HG02884 (cell line): ENCODE measurements around the gene ZNF229.
"Not testable (repeated sequence)": the region's sequence is repeated elsewhere in the genome, so short reads cannot be mapped to it uniquely, and the experiment has no call there.

Source experiments
- ATAC-seq: cut with Tn5 transposase; IDR thresholded peaks from one replicate; pipeline ENCODE4 v1.9.1; 2021; ENCODE audit warnings: mild to moderate bottlenecking, moderate library complexity; ENCODE audit not compliant: unreplicated experiment

The ZNF229 gene

DNA sequence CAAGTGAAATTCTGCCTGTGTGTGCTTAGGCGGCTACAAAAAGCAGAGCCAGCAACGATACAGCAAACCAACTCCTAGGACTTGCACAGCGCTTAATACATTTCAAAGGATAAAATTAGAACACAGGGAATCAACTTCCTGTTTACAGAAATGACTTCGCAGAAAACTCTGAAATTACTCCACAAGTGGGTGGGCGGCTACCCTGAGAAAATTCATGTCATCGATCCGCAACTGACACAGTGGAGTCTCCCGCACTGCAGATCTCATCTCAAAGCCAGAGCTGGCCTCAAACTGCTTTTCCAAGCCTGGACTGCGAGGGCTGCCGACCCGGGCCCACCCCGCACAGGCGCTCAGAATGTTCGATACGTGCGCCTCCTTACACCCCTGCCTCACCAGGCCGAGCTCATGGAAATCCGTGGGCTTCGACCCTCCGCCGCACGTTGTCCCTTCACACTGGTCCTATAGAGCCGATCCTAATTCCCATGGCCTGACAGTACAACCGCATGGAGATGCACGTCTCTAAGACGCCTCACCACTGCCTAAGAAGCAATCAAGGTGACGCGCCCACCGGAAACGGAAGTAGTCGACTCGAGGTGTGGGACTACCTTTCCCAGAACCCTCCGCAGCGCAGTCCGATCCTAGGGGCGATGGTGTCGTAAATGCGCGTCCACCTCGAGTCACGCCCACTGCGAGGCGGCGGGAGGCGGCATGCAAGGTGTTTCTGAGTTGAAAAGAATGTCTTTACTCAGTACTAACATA lies at the start of gene ZNF229:
ZNF229 (minus strand) TSS at position 557 of the 759 bp plus-strand sequence. CDS start 5,625 bp downstream, outside the sequence.
- ATAC-seq = no peak

DNA sequence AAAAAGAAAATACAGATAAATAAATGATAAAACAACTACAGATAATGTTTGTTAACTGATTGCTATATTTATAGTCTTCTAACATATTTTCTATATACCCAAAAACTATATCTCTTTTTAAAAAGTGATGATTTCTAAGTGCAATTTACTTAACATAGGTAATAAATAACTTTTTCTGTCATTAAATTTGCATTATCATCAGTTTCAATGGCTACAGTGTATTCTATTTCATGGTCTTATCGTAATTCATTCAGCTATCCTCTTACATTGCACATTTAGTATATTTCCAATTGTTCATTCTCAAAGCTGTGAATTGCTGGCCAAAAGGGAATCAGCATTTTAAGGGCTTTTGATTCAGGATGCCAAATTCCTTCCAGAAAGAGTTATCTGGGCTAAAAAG lies 48.4 kb upstream of the ZNF229 start:
- no peak for ATAC-seq

DNA sequence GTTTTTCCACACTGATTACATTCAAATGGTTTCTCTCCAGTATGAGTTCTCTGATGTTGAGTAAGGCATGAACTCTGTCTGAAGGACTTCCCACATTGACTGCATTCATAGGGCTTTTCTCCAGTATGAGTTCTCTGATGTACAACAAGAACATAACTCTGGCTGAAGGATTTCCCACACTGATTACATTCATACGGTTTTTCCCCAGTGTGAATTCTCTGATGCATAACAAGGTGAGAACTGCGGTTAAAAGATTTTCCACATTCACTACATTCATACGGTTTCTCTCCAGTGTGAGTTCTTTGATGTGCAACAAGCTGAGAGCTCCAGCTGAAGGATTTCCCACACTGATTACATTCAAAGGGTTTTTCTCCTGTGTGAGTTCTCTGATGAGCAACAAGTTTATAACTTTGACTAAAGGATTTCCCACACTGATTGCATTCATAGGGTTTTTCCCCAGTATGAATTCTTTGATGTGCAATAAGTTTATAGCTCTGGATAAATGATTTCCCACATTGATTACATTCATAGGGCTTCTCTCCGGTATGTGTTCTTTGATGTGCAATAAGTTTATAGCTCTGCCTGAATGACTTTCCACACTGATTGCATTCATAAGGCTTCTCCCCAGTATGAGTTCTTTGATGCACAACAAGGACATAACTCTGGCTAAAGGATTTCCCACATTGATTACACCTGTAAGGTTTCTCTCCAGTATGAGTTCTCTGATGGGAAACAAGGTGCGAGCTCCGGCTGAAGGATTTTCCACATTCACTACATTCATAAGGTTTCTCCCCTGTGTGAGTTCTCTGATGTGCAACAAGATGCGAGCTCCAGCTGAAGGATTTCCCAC lies 28.5 kb upstream of the ZNF229 start:
- no peak for ATAC-seq

DNA sequence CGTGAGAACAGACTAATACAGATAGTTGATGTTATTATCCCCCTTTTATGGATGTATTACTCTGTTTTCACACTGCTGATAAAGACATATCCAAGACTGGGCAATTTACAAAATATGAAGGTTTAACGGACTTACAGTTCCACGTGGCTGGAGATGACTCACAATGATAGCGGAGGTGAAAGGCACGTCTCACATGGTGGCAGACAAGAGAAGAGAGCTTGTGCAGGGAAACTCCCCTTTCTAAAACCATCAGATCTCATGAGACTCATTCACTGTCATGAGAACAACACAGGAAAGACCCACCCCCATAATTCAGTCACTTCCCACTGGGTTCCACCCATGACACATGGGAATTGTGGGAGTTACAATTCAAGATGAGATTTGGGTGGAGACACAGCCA lies 20.5 kb upstream of the ZNF229 start:
- not testable (repeated sequence) for ATAC-seq

DNA sequence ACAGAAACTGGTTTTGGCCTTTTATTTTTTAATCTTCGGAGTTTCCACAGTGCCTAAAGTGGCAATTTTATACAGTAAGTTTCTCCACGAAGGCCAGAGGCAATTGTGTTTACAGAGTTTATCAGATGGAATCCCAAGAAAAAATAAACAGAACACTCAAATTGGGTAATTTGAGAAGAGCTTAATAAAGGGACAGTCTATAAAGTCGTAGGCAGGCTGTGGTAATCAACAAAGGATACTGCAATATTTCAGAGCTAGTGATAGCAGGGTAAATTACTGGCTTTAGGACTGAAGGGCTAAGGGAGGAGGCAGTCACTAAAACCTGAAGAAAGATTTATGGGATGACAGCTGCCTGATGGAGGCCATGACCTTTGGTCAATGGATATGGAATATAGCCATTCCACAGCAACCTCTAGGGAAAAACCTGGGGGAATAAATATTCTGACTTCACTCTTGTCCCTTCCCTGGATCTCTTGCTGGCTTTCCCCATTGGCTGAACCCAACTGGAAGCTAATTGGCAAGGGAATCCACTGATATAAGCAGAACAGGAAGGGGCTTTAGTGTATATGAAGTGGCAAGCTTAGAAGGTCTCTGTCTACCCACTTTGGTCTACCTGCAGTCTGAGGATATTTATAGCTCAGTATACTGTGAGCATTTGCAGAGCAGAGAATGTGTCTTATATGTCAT lies 14.5 kb upstream of the ZNF229 start:
- ATAC-seq = not testable (repeated sequence)

DNA sequence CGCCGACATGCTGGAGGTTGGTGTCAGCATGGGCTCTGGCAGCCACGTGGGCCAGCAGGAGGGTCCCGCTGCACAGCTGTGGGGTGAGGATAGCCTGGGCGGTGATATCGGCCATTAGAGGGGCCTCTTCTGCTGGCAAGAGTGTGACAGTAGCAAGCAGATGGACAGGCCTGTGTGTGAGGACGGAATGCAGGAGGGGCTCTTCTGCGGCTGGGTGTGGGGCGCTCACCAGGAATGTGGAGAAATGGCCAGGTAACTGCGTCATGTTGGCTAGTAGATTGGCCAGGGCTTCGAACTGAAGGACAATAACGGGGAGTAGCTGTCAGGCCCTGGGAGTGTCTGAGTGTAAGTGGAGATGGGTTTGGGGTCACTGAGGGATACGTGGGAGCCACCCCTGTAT lies 7.7 kb upstream of the ZNF229 start:
- not testable (repeated sequence) for ATAC-seq

DNA sequence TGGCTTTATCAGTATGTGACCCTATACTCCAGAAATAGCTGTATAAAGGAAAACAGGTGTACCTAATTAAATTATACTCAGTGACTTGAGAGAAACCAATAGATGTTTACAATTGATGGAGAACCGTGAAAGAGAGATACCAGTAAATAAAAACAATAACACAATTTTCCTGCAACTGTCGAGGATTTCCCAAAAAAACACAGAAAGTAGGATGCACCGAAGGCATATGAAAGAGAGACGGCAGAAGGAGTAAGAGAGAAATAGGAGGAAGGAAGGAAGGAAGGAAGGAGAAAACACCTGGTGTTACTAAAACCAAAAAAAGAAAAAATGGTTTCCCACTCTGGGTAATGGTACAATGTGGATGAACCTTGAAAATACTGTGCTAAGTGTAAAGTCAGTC lies 6.8 kb upstream of the ZNF229 start:
- ATAC-seq = no peak

DNA sequence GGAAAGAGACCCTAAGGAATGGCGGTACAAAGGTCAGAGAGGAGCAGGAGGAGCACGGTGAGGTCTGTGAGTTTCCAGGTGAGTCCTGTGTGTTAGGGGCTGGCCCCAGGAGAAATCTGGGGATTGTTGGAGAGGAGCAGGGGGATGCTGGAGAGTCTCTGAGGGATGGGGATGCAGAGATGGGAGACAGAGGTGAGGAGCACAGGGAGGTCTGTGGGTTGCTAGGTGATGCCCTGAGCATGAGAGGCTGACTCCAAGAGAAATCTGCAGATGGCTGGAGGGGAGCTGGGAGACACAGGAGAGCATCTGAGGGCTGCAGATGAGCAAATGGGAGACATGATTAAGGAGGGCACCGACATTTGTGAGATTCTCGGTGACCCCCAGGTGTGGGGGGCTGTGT lies 4.1 kb upstream of the ZNF229 start:
- no peak for ATAC-seq

DNA sequence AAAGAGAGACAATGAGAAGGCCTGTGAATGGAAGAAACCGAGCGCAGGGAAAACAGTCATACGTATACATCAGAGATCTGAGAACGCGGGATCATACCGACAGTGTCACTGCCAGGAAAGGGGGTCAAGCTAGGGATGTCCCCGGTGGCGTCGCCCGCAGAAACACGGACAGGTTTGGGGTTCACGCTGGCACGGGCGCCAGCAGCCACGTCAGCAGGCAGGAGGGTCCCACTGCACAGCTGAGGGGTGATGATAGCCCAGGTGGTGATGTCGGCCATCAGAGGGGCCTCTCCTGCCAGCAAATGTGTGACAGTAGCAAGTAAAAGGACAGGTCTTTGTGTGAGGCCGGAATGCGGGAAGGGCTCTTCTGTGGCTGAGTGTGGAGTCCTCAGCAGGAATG lies 3.4 kb upstream of the ZNF229 start:
- ATAC-seq = no peak

DNA sequence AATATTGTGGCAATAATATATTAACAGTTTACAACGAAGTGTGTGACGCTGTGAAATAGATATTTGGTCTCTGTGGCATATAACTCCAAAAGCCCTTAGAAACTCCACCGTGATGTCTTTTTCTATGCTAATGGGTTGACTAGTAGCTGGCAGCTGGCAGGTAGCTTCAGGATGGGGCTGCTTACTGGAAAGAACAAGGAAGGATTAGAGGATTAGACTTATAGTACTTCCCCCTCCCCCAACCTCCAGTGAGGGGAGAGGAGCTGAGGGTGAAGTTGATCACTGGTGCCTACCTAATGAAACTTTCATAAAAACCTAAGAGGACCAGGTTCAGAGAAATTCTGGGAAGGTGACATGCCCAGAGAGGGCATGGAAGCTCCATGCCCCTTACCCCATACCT lies 9.8 kb downstream of the ZNF229 start:
- ATAC-seq = no peak

DNA sequence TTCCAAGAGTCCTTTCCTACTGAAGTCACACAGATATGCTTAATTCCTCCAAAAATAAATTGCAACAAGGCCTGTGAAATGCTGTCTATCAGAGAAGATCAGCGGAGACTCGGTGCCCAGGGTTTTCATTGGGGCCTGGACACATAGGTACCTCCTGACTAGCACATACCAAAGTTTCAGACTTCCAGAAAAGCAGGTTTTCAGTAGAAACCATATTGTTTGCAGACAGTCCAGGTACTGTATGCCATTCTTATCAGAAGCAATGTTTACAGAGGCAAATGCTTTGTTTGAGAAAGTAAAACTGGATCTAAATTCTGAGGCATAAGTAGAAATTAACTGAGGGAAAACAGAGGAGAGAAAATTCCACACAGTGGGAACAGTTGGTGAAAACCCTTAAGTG lies 12.8 kb downstream of the ZNF229 start:
- no peak for ATAC-seq

DNA sequence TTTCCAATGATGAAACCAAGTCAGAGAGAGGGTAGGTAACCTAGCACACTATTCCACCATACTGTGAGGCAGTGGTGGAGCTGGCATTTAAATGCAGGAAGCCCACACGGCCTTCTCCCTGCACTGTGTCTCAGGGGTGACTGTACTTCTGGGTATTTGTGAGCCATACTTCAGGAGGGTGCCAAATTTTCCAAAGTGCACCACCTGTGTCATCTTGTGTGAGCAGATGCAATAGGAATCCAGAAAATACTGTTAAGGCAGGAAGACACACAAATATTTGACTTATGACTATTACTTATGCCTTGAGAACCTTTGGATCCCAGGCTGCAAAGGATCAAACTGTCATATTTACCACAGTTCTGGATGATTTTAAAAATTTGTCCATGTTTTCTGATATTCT lies 17.3 kb downstream of the ZNF229 start:
- no peak for ATAC-seq

DNA sequence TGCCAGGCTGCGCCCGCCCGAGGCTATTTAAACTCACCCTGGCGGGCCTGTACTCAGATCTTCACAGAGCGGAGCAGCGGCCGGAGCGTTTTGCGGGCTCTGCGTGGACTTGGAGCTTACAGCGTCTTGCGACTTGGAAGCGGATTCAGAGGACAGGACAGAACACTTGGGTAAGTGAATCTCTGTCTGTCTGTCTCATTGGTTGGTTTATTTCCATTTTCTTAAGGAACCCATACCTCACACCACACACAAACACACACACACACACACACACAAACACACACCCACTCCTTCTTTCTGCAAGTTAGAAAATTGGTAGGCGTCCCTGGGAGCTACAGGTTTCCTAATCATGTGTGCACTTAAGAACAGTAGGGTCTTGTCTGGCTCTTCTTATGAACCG lies 32.7 kb downstream of the ZNF229 start:
- not testable (repeated sequence) for ATAC-seq

DNA sequence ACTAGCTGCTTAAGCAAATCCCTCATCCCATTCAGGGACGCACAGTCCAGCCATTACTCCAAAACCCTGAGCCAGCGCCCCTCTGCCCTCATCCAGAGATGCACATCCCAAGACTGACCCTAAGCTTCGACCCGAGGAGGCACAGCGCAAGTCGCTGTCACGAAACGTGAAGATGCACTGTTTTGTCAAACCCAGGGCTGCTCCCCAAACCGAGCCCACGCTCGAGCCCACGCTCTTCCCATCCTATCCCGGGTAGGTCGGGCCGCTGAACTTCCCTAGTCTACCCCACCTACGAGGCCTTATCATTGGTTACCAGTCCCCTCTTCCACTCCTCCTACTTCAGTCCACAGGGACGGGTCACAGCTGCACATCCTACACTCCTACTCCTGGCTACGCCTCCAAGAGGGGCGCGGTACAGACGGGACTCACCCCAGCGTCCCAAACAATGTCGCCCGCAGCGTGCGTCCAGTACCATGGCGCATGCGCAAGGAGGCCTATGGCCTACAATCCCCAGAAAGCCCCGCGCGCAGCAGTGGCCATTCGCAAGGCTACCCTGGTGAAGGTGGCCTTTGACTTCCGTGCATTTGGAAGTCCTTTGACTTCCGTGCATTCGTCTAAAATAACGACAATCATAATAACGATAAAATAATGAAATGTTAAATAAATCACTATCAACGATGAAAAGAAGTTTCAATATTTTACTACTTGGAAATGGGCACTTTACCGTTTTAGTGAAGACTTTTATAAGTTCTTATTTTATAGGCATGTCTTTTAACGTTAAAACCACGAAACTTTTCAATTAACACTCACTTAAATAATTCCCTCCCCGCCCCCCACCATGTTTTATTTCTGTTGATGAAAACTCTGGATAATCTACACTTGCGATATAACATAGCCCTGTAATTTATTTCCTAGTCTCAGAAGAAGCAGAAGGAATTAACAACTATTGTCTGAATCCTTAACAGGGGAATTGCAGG lies 46.8 kb downstream of the ZNF229 start, which contains the start of gene ZNF285:
ZNF285 (minus strand) TSS at position 470 of the 977 bp plus-strand sequence. CDS start 4,395 bp downstream, outside the sequence.
- no peak for ATAC-seq

DNA sequence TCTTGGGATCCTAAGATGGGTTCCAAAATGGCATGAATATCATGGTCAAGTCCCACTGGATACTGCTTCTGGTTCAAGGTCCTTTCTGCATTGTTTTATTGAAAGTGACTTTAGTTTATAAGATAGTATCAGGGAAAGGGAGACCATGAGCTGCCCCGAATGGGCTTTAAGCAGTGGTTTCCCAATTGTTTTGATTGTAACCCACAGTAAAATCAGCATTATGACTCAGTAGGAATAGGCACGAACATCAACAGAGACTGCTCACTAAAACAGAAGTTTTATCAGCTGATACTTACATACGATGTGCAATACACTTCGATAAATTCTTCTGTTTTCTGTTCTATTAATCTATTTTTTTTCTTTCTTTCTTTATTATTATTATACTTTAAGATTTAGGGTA lies 59.0 kb downstream of the ZNF229 start:
- not testable (repeated sequence) for ATAC-seq
